A549 (cell line): Measurements from ENCODE around the gene QRICH2. TPM values are rescaled to one million over a fixed set of nuclear protein-coding genes. Genes with fewer than 3 reads are reported as not detected.

Source experiments
- ATAC-seq, 2 experiments: fragments of 200-7000 bp in 1 of 2; fragments of >200 bp in 1 of 2; cut with Nextera tagmentation in 1 of 2; cut with Tn5 transposase in 1 of 2; 3 replicates each; pipeline versions ENCODE4 v1.8.0 to v1.9.1; 2018 to 2020; ENCODE audit warnings: mild to moderate bottlenecking in 1 of 2, moderate library complexity in 1 of 2
- CTCF ChIA-PET: fragments of 300-600 bp; sonication (Branson Sonifier 250); formaldehyde crosslinking; extraction: SDS; loops from one replicate; lab custom pipeline; 2021; ENCODE audit warnings: antibody characterized with exemption, inconsistent platforms; lab: Yijun Ruan, JAX
- POLR2A ChIA-PET: fragments of 350-600 bp; formaldehyde crosslinking; extraction: SDS; loops from one replicate; lab custom pipeline; 2021; ENCODE audit warnings: antibody characterized with exemption, inconsistent platforms; lab: Yijun Ruan, JAX
- DNase-seq, 2 experiments: peaks; one replicate each; pipeline versions ENCODE4 v3.0.0 to v3.0.0-alpha.2; 2011 to 2016; ENCODE audit warnings: low read depth in 1 of 2, low spot score in 1 of 2
- FAIRE-seq: peaks from 2 replicates; lab custom pipeline; 2011; peaks lifted over from hg19 to GRCh38; lab: Jason Lieb, UNC
- H3K27ac ChIP-seq, 2 experiments: fragments of >200 bp; sonication (Bioruptor Twin); formaldehyde crosslinking; 3 replicates each; pipeline ENCODE4 v1.5.1; 2016 to 2017
- H3K4me1 ChIP-seq: fragments of >200 bp; sonication (Bioruptor Twin); formaldehyde crosslinking; 3 replicates; pipeline ENCODE4 v1.6.1; 2016
- H3K4me2 ChIP-seq: fragments of >200 bp; sonication (Bioruptor Twin); formaldehyde crosslinking; 3 replicates; pipeline ENCODE4 v1.6.1; 2016
- H3K4me3 ChIP-seq: fragments of >200 bp; sonication (Bioruptor Twin); formaldehyde crosslinking; 3 replicates; pipeline ENCODE4 v1.5.1; 2016
- H3K9me3 ChIP-seq: fragments of >200 bp; sonication (Bioruptor Twin); formaldehyde crosslinking; 3 replicates; pipeline ENCODE4 v1.6.1; 2016
- CBX2 ChIP-seq: fragments of 200-600 bp; sonication (generic); IDR thresholded peaks from 2 replicates; pipeline ENCODE4 v1.6.1; 2016; ENCODE audit warnings: low read depth, mild to moderate bottlenecking, borderline replicate concordance
- EHF ChIP-seq: fragments of 250-450 bp; sonication (Bioruptor Pico); IDR thresholded peaks from 2 replicates; pipeline ENCODE4 v1.5.0; 2020; ENCODE audit warnings: mild to moderate bottlenecking
- ESRRA ChIP-seq: fragments of 150-350 bp; IDR thresholded peaks from 2 replicates; pipeline ENCODE4 v1.6.1; 2014; ENCODE audit warnings: mild to moderate bottlenecking, low read length, borderline replicate concordance
- FOXS1 ChIP-seq: fragments of 250-450 bp; sonication (Bioruptor Pico); IDR thresholded peaks from 2 replicates; pipeline ENCODE4 v1.5.0; 2020; ENCODE audit warnings: mild to moderate bottlenecking, moderate library complexity
- JUNB ChIP-seq: fragments of >200 bp; sonication (Bioruptor Twin); formaldehyde crosslinking; IDR thresholded peaks from 2 replicates; pipeline ENCODE4 v1.6.1; 2016
- MAFK ChIP-seq: fragments of 450-650 bp; IDR thresholded peaks from 2 replicates; pipeline ENCODE4 v1.6.1; 2014; ENCODE audit not compliant: partially characterized antibody
- MYC ChIP-seq: IDR thresholded peaks from 2 replicates; pipeline ENCODE4 v1.6.1; 2012; ENCODE audit warnings: mild to moderate bottlenecking, inconsistent platforms, low read length, improper control_type of control experiment, borderline replicate concordance
- NPAS2 ChIP-seq: fragments of 250-450 bp; sonication (Bioruptor Pico); IDR thresholded peaks from 2 replicates; pipeline ENCODE4 v1.8.0; 2022; ENCODE audit warnings: mild to moderate bottlenecking, moderate library complexity, borderline replicate concordance
- NR3C1 ChIP-seq: fragments of >200 bp; sonication (Bioruptor Twin); formaldehyde crosslinking; IDR thresholded peaks from 3 replicates; pipeline ENCODE4 v1.6.1; 2017
- RNF2 ChIP-seq: fragments of 200-600 bp; sonication (generic); IDR thresholded peaks from 2 replicates; pipeline ENCODE4 v1.6.1; 2016; ENCODE audit warnings: low read depth, mild to moderate bottlenecking, antibody characterized with exemption, moderate library complexity, borderline replicate concordance
- SMC3 ChIP-seq: fragments of >200 bp; sonication (Bioruptor Twin); formaldehyde crosslinking; IDR thresholded peaks from 3 replicates; pipeline ENCODE4 v1.6.1; 2018; ENCODE audit warnings: inconsistent platforms
- SREBF2 ChIP-seq: fragments of 450-650 bp; IDR thresholded peaks from 2 replicates; pipeline ENCODE4 v1.6.1; 2014; ENCODE audit warnings: mild to moderate bottlenecking, moderate library complexity
- ZNF302 ChIP-seq: fragments of 250-450 bp; sonication (Bioruptor Pico); IDR thresholded peaks from 2 replicates; pipeline ENCODE4 v1.9.0; 2021; ENCODE audit warnings: inconsistent platforms, mild to moderate bottlenecking, moderate library complexity
- WGBS: methylation state at CpG from one replicate; pipeline ENCODE4 v1.1.6; 2017; ENCODE audit errors: missing lambda C conversion rate; 5-methylcytosine and 5-hydroxymethylcytosine counted together
- polyA plus RNA-seq, 4 experiments: library from polyadenylated mRNA; depleted of rRNA in 3 of 4; stranded (reverse); fragments of >200 nt; fragmentation: RNase III in 1 of 4; extraction: RNeasy Plus Mini Kit Qiagen cat#74134 plus additional on column Dnase treatment in 1 of 4; gene quantifications; 2 replicates in 3 of 4; 3 replicates in 1 of 4; pipeline ENCODE4 v1.2.3, GENCODE V29; 2011 to 2017
- TF ChIP-seq, protein P1 (sequence below): IDR thresholded peaks from 2 replicates; pipeline ENCODE4 v1.6.1; 2012
- TF ChIP-seq, protein P2 (sequence below): fragments of 200-600 bp; sonication (generic); IDR thresholded peaks from 2 replicates; pipeline ENCODE4 v1.6.1; 2016; ENCODE audit warnings: antibody characterized with exemption, mild to moderate bottlenecking, moderate library complexity

Gene QRICH2
- polyA plus RNA-seq, 2 of the 4 experiments (the other 2 are of a cell fraction): 0.57 to 0.88 TPM

DNA sequence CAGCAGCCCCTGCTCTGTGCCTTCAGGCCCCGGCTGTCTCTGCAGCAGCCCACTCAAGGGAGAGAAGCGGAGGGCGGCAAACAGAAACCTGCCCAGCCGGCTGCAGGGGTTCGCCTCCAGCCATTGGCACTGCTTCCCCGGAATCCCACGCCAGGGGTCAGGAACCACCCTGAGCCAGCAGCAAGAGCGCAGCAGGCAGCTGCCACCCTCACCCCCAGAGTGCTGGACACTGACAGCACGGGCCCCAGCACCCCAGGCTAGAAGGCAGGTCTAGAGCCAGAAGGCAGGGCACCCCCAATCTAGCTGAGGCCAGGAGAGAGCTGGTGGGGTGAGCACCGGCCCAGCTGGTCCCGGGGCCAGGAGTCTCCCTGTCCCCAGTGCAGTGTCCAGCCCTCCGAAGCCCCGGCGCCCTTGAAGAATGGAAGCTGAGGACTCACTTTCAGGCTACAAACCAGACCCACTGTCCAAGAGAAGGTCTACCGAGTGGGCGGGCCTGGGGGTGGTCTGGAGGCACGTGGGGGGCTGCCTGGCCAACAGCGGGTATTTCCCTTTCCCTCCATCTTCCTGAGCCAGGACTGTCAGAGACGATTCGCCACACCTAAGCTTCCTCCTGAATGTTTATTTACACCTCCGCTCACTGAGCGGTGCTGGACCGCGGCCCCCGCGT is 34.5 kb downstream of the QRICH2 start:
- Histone ChIP-seq H3K27ac (no peak overlapping the region), H3K4me2 (no peak overlapping the region), H3K9me3 (no peaks in the 10 kb centered on the region), H3K4me1 (peaks cover 11% of the 10 kb centered on the region), H3K4me3 (no peak overlapping the region)
- TF ChIP-seq FOXS1 (CRISPR knock-in tag) (no peak), MYC (no peak), EHF (CRISPR knock-in tag) (no peak), NR3C1 (no peak), ZNF302 (no peak)
- TF ChIP-seq, protein P1, sequence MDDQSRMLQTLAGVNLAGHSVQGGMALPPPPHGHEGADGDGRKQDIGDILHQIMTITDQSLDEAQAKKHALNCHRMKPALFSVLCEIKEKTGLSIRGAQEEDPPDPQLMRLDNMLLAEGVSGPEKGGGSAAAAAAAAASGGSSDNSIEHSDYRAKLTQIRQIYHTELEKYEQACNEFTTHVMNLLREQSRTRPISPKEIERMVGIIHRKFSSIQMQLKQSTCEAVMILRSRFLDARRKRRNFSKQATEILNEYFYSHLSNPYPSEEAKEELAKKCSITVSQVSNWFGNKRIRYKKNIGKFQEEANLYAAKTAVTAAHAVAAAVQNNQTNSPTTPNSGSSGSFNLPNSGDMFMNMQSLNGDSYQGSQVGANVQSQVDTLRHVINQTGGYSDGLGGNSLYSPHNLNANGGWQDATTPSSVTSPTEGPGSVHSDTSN: no peak
- ChIA-PET CTCF (interaction anchor here (0.9 to 19.6 kb wide), 14 partner anchors 9 to 233 kb away, joined by 3 to 755 read pairs (median 3); partner anchors contain the start of gene EXOC7), POLR2A (interaction anchor here (1.2 kb wide), 1 partner anchor 9 kb away, joined by 6 read pairs; no protein-coding TSS in a partner anchor)
- DNase-seq (no peak), FAIRE-seq (no peak), ATAC-seq (peak; percentile 5 to 9; a peak in 3 of 6 replicates)
- 87% methylated on average over 26 of the region's 26 CpGs for WGBS

DNA sequence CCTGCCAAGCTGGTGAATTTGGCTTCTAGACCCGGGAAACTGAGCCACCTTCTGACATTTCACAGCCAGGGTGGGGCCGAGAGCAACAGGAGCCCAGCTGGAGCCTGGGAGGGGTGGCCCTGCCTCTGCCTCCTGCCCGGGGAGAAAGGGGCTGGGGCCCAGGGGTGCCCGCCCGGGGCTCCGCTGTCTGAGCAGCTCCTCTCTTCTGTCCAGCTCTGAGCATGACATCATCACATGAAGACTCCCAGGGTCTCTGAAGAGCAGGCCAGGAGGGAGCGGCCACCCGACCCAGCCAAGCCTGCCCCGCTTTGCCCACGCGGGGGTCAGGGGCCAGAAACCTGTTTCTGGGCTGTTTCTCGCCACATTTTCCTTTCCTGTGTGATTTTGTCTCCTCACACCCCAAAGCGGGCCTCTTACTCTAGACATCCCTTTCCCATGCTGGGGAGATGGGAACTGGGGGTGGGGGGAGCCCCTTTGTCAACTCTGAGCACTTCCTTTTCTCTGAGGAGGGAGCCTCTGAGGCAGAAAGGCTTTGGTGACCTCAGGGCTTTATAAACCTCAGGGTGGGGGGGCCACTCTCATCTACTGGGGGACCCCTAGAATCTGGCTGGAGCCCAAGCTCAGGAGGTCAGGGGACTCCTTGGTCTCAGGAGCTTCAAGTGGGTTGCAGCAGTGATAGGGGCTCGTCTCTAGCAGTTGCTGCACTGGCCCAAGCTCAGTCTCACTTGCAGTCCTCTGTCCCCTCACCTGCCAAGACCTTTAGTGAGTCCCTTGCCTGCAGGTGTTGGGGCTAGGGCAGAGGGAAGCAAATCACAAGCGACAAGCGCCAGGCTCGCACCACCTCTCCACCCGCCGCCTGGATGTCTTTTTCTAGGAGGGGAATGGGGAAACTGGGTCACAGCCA is 35.3 kb downstream of the QRICH2 start:
- TF ChIP-seq NPAS2 (CRISPR knock-in tag): no peak
- TF ChIP-seq NR3C1: no peak
- TF ChIP-seq, protein P2, sequence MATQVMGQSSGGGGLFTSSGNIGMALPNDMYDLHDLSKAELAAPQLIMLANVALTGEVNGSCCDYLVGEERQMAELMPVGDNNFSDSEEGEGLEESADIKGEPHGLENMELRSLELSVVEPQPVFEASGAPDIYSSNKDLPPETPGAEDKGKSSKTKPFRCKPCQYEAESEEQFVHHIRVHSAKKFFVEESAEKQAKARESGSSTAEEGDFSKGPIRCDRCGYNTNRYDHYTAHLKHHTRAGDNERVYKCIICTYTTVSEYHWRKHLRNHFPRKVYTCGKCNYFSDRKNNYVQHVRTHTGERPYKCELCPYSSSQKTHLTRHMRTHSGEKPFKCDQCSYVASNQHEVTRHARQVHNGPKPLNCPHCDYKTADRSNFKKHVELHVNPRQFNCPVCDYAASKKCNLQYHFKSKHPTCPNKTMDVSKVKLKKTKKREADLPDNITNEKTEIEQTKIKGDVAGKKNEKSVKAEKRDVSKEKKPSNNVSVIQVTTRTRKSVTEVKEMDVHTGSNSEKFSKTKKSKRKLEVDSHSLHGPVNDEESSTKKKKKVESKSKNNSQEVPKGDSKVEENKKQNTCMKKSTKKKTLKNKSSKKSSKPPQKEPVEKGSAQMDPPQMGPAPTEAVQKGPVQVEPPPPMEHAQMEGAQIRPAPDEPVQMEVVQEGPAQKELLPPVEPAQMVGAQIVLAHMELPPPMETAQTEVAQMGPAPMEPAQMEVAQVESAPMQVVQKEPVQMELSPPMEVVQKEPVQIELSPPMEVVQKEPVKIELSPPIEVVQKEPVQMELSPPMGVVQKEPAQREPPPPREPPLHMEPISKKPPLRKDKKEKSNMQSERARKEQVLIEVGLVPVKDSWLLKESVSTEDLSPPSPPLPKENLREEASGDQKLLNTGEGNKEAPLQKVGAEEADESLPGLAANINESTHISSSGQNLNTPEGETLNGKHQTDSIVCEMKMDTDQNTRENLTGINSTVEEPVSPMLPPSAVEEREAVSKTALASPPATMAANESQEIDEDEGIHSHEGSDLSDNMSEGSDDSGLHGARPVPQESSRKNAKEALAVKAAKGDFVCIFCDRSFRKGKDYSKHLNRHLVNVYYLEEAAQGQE: no peak
- no peak for TF ChIP-seq SREBF2
- TF ChIP-seq SMC3: no peak
- no peak for TF ChIP-seq ESRRA
- no peak for TF ChIP-seq JUNB
- no peak for TF ChIP-seq CBX2
- no peak for TF ChIP-seq MAFK
- no peak for TF ChIP-seq RNF2
- ChIA-PET CTCF (interaction anchor here (0.6 to 19.6 kb wide), 10 partner anchors 7 to 152 kb away, joined by 3 to 755 read pairs (median 3); partner anchors contain the start of gene EXOC7), POLR2A (no interaction called here)
- H3K4me2 ChIP-seq: no peak overlapping the region
- DNase-seq: no peak
- 87% methylated on average over 18 of the region's 19 CpGs for WGBS
- peak overlapping the region in 1 of 2 experiments; percentile 2; a peak in 1 of 6 replicates for H3K27ac ChIP-seq
- no peak; a peak in 1 of 6 replicates for ATAC-seq
- H3K4me1 ChIP-seq: peaks cover 19% of the 10 kb centered on the region
- no peak overlapping the region for H3K4me3 ChIP-seq
- no peak for FAIRE-seq
- no peaks in the 10 kb centered on the region for H3K9me3 ChIP-seq
